ENCODE results near the gene CPEB2. TPM values are rescaled to one million over a fixed set of nuclear protein-coding genes. Genes with fewer than 3 reads are reported as not detected.

CPEB2 gene
- total RNA-seq, 8 experiments from 2014 or later, result 8.4 to 39.9 (median 14.9) TPM

GRCh38 chr4:15013585-15013984 lies 11.3 kb downstream of the CPEB2 start:
- H3K4me3 ChIP-seq, result no peak overlapping the region
- no peak for ATAC-seq (replicated peaks in 6 of 8)
- no peak overlapping the region for H3K27ac ChIP-seq
- peaks cover 3 to 10% of the 10 kb centered on the region in 2 donors for H3K4me1 ChIP-seq (replicated peaks in 1 of 2)
- in situ Hi-C loops (cut with MboI; ENCODE audit: low pct_unique_long_range_greater_than_20kb in 2 of 9, low sequenced_read_pairs in 9 of 9, unreplicated experiment in 9 of 9), result loop anchor here in 4 of 9 experiments (25.0 kb wide), 2 partner anchors 449 to 1376 kb away; partner anchors contain the start of genes BOD1L1 (in 3 of the 4) and CC2D2A (in 1 of the 4)

DNA sequence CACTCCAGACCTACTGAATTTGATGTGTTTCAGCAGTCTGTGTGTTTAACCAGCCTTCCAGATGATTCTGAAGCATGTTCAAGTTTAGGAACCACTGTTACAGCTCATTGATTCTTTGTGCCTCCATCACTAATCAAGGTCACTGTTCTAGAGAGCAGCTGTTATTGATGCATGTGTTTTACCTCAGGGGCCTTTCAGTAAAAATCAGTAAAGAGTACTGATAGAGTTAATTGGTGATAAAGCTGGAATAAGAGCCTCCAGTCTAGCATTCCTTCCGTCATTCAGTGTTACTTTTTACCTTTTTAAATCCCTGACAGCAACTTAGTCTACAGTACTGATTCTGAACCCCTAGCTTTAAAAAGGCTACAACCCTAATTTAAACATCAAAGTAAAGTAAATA lies 12.9 kb downstream of the CPEB2 start:
- no peak for ATAC-seq (replicated peaks in 6 of 8)
- H3K27ac ChIP-seq, result no peak overlapping the region
- no peak overlapping the region for H3K4me3 ChIP-seq
- peaks cover 3 to 10% of the 10 kb centered on the region in 2 donors for H3K4me1 ChIP-seq (replicated peaks in 1 of 2)
- in situ Hi-C loops (cut with MboI; ENCODE audit: low pct_unique_long_range_greater_than_20kb in 2 of 9, low sequenced_read_pairs in 9 of 9, unreplicated experiment in 9 of 9), result loop anchor here in 4 of 9 experiments (25.0 kb wide), 2 partner anchors 447 to 1378 kb away; partner anchors contain the start of genes BOD1L1 (in 3 of the 4) and CC2D2A (in 1 of the 4)
- 67 to 100% (median 100%) methylated on average over 1 of the region's 1 CpG; no CpG with 5 or more reads in 1 of the 10 experiments for WGBS, 10 experiments

GRCh38 chr4:15018361-15018760 lies 16.1 kb downstream of the CPEB2 start:
- H3K4me3 ChIP-seq, result no peak overlapping the region
- in situ Hi-C loops (cut with MboI; ENCODE audit: low pct_unique_long_range_greater_than_20kb in 2 of 9, low sequenced_read_pairs in 9 of 9, unreplicated experiment in 9 of 9), result loop anchor here in 4 of 9 experiments (25.0 kb wide), 2 partner anchors 444 to 1381 kb away; partner anchors contain the start of genes BOD1L1 (in 3 of the 4) and CC2D2A (in 1 of the 4)
- peaks cover 0 to 8% of the 10 kb centered on the region in 2 donors for H3K4me1 ChIP-seq (replicated peaks in 1 of 2)
- no peak overlapping the region for H3K27ac ChIP-seq
- no peak for ATAC-seq (replicated peaks in 6 of 8)

GRCh38 chr4:15020502-15021286 lies 18.4 kb downstream of the CPEB2 start:
- in situ Hi-C loops (cut with MboI; ENCODE audit: low pct_unique_long_range_greater_than_20kb in 2 of 9, low sequenced_read_pairs in 9 of 9, unreplicated experiment in 9 of 9), result loop anchor here in 4 of 9 experiments (25.0 kb wide), 2 partner anchors 442 to 1383 kb away; partner anchors contain the start of genes BOD1L1 (in 3 of the 4) and CC2D2A (in 1 of the 4)
- Histone ChIP-seq H3K4me1 (replicated peaks in 1 of 2) (no peaks in the 10 kb centered on the region), H3K4me3 (no peak overlapping the region), H3K27ac (no peak overlapping the region)
- ATAC-seq (replicated peaks in 6 of 8), result peak in 2 of 8 experiments; percentile 19 to 36
- 75 to 97% (median 93%) methylated on average over 2 to 7 of the region's 7 CpGs for WGBS, 10 experiments

DNA sequence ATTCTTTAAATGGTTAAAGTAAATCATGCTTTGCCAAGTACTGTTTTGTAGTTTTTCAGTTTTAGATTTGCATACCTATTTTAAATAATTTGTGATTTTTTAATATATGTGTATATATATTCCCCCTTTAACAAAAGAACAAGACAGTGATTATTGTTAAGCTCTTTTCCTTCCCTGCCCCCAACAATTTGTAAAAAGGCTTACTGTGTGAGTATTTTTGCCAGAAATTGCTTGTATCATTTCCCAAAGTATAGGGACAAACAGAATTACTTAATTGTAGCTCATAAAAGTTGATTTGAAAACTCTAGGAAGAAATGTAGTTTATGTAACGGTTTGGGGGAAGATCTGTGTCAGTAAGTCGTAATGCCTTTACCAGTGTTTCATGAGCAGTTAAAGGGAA lies 19.0 kb downstream of the CPEB2 start:
- H3K27ac ChIP-seq, result no peak overlapping the region

DNA sequence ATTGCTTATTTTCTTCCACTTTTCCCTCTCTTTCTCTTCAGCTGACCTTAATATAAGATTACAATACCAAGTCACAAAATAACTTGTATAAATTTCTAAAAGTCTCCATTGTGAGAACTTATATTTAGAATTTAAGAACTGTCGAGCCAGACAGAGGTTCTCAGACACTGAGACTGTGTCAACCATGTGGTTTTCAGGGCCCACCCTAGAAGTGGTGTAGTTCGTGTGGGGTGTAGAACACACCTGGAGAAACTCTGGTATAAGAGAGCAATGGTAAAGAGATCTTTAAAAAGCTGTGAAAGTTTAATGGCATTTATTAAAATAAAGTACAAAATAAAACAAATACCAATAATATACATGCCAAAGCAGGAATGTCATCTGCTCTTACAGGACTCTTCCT lies 19.7 kb downstream of the CPEB2 start:
- Histone ChIP-seq H3K4me3 (no peak overlapping the region), H3K4me1 (replicated peaks in 1 of 2) (no peaks in the 10 kb centered on the region), H3K27ac (no peak overlapping the region)
- in situ Hi-C loops (cut with MboI; ENCODE audit: low pct_unique_long_range_greater_than_20kb in 2 of 9, low sequenced_read_pairs in 9 of 9, unreplicated experiment in 9 of 9), result loop anchor here in 4 of 9 experiments (25.0 kb wide), 2 partner anchors 440 to 1385 kb away; partner anchors contain the start of genes BOD1L1 (in 3 of the 4) and CC2D2A (in 1 of the 4)
- no peak for ATAC-seq (replicated peaks in 6 of 8)
- 60 to 100% (median 85%) methylated on average over 1 to 2 of the region's 2 CpGs; no CpG with 5 or more reads in 2 of the 10 experiments for WGBS, 10 experiments

More for the DNA sequence above, 19.0 kb downstream of the CPEB2 start:
- 0 to 100% (median 47%) methylated on average over 1 to 2 of the region's 2 CpGs for WGBS, 10 experiments
- no peak overlapping the region for H3K4me3 ChIP-seq
- in situ Hi-C loops (cut with MboI; ENCODE audit: low pct_unique_long_range_greater_than_20kb in 2 of 9, low sequenced_read_pairs in 9 of 9, unreplicated experiment in 9 of 9), result loop anchor here in 4 of 9 experiments (25.0 kb wide), 2 partner anchors 441 to 1384 kb away; partner anchors contain the start of genes BOD1L1 (in 3 of the 4) and CC2D2A (in 1 of the 4)
- ATAC-seq (replicated peaks in 6 of 8), result no peak
- no peaks in the 10 kb centered on the region for H3K4me1 ChIP-seq (replicated peaks in 1 of 2)

GRCh38 chr4:15024386-15024785 lies 22.1 kb downstream of the CPEB2 start:
- in situ Hi-C loops (cut with MboI; ENCODE audit: low pct_unique_long_range_greater_than_20kb in 2 of 9, low sequenced_read_pairs in 9 of 9, unreplicated experiment in 9 of 9), result loop anchor here in 4 of 9 experiments (25.0 kb wide), 2 partner anchors 438 to 1387 kb away; partner anchors contain the start of genes BOD1L1 (in 3 of the 4) and CC2D2A (in 1 of the 4)

DNA sequence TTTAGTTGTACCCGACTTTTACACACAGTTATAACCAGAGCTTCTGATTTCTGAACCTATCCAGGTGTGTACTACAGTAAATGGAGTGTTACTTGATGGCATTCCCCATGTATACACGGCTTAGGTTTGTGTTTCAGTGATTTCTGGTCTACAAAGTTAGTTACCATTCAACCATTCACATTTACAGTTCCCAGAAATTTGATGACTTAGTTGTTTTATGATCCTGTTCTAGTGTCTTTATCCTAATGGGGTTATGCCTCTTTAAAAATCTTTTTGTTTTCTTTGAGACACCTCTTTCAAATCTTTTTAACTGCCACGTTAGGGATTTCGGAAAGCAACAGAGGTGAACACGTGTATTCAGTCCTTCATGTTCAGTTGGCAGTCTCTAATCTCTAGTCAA lies 23.4 kb downstream of the CPEB2 start:
- no peaks in the 10 kb centered on the region for H3K4me1 ChIP-seq (replicated peaks in 1 of 2)
- no peak for ATAC-seq (replicated peaks in 6 of 8)
- no peak overlapping the region for H3K27ac ChIP-seq
- no peak overlapping the region for H3K4me3 ChIP-seq
- 84 to 100% (median 89%) methylated on average over 2 to 5 of the region's 5 CpGs; no CpG with 5 or more reads in 1 of the 10 experiments for WGBS, 10 experiments
- in situ Hi-C loops (cut with MboI; ENCODE audit: low pct_unique_long_range_greater_than_20kb in 2 of 9, low sequenced_read_pairs in 9 of 9, unreplicated experiment in 9 of 9), result no loop called here

More at GRCh38 chr4:15024386-15024785, 22.1 kb downstream of the CPEB2 start:
- no peak for ATAC-seq (replicated peaks in 6 of 8)
- WGBS, 10 experiments, result 0% methylated on average over 1 of the region's 1 CpG; no CpG with 5 or more reads in 2 of the 10 experiments
- Histone ChIP-seq H3K4me3 (no peak overlapping the region), H3K4me1 (replicated peaks in 1 of 2) (no peaks in the 10 kb centered on the region), H3K27ac (no peak overlapping the region)

DNA sequence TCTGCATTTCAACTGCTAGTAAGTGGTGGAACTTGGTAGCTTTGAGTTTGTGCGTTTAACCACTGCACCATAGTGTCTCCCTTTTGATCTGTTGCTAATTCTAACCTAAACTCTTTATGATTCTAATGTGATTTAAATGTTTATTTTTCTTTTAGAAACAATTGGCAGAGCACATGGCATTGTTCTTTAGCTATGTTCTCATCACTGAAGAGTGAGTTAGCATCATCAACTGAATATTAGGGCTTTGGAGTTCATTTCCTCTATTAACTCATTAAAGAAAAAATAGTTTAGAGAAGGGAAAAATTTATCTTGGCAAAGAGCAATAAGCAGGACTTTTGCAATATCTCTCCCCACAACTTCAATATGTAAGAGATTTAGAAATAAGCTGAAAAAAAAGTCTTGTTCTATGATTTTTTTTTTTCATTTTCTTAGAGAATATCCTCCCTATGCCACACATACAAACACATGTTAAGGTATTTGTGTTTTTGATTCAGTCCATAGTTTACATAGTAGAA lies 25.7 kb downstream of the CPEB2 start:
- in situ Hi-C loops (cut with MboI; ENCODE audit: low pct_unique_long_range_greater_than_20kb in 2 of 9, low sequenced_read_pairs in 9 of 9, unreplicated experiment in 9 of 9), result no loop called here
- no peak for ATAC-seq (replicated peaks in 6 of 8)
- Histone ChIP-seq H3K4me1 (replicated peaks in 1 of 2) (no peaks in the 10 kb centered on the region), H3K27ac (no peak overlapping the region), H3K4me3 (no peak overlapping the region)
- WGBS, 10 experiments, result 44 to 100% (median 82%) methylated on average over 1 of the region's 1 CpG; no CpG with 5 or more reads in 1 of the 10 experiments

DNA sequence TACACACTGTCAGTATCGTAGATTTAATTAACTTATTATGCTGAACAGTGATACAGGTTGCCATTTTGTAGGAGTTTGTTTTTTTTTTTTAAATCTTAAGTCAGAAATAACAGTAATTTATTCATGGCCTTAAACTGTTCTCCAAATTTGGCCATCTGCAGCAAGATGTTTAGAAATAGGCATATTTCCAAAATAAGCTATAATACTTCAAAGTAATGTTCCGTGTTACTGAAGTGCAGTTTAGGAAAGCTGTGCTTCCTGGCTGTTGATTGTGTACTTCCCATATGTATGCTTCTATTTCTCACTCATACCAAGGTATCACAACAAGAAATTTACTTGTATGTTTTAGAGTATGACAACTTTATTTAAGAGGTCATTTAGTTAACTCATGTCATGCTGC lies 28.9 kb downstream of the CPEB2 start:
- no peak overlapping the region for H3K27ac ChIP-seq
- H3K4me3 ChIP-seq, result no peak overlapping the region
- 92 to 100% (median 100%) methylated on average over 1 to 2 of the region's 2 CpGs; no CpG with 5 or more reads in 1 of the 10 experiments for WGBS, 10 experiments
- no peaks in the 10 kb centered on the region for H3K4me1 ChIP-seq (replicated peaks in 1 of 2)
- no peak for ATAC-seq (replicated peaks in 6 of 8)
- in situ Hi-C loops (cut with MboI; ENCODE audit: low pct_unique_long_range_greater_than_20kb in 2 of 9, low sequenced_read_pairs in 9 of 9, unreplicated experiment in 9 of 9), result no loop called here

GRCh38 chr4:15031993-15032675 lies 29.9 kb downstream of the CPEB2 start:
- Histone ChIP-seq H3K4me3 (no peak overlapping the region), H3K4me1 (replicated peaks in 1 of 2) (no peaks in the 10 kb centered on the region), H3K27ac (no peak overlapping the region)
- in situ Hi-C loops (cut with MboI; ENCODE audit: low pct_unique_long_range_greater_than_20kb in 2 of 9, low sequenced_read_pairs in 9 of 9, unreplicated experiment in 9 of 9), result no loop called here
- peak in 1 of 8 experiments; percentile 54 for ATAC-seq (replicated peaks in 6 of 8)
- WGBS, 10 experiments, result 15 to 100% (median 80%) methylated on average over 1 to 2 of the region's 2 CpGs; no CpG with 5 or more reads in 1 of the 10 experiments

DNA sequence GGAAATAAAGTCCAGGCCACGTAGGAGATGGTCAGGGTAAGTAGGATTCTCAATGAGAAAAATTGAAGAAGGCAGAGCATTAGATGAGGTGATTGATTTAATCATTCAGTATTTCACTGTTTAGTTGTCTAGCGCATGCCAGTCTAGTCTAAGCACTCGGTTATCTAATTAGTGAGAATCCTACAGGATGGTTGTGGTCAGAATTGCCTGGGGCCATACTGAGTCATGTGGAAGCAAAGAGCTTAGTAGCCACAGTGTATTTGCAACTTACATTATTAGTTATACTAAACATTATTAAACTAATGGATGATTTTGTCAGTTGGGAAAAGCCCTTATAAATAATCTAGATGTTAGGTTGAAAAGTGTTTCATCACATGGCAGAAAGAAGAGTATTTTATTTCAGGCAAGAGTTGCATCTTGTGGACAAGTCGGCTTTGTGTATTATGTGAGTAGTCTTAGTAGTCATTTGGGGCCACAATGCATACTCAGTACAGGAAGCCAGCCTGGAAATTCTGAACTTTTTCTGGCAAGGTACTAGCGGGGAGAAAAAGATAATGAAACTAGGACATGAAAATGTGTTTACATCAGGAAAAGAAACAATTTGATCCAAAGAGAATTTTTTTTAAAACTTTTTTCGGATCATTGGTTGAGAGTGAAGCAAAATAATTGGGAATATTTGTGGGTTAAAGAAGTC lies 31.9 kb downstream of the CPEB2 start:
- Histone ChIP-seq H3K27ac (no peak overlapping the region), H3K4me3 (no peak overlapping the region), H3K4me1 (replicated peaks in 1 of 2) (no peaks in the 10 kb centered on the region)
- WGBS, 10 experiments, result 73 to 100% (median 91%) methylated on average over 2 to 6 of the region's 6 CpGs
- peak in 2 of 8 experiments; percentile 19 to 23 for ATAC-seq (replicated peaks in 6 of 8)
- in situ Hi-C loops (cut with MboI; ENCODE audit: low pct_unique_long_range_greater_than_20kb in 2 of 9, low sequenced_read_pairs in 9 of 9, unreplicated experiment in 9 of 9), result no loop called here
